HG02610 (cell line): ENCODE measurements around the gene GPR42.
"Not testable (repeated sequence)": the region's sequence is repeated elsewhere in the genome, so short reads cannot be mapped to it uniquely, and the experiment has no call there.

Experiments
- ATAC-seq: cut with Tn5 transposase; IDR thresholded peaks from one replicate; pipeline ENCODE4 v1.9.1; 2021; ENCODE audit warnings: mild to moderate bottlenecking, moderate library complexity; ENCODE audit not compliant: unreplicated experiment

GPR42 gene

DNA sequence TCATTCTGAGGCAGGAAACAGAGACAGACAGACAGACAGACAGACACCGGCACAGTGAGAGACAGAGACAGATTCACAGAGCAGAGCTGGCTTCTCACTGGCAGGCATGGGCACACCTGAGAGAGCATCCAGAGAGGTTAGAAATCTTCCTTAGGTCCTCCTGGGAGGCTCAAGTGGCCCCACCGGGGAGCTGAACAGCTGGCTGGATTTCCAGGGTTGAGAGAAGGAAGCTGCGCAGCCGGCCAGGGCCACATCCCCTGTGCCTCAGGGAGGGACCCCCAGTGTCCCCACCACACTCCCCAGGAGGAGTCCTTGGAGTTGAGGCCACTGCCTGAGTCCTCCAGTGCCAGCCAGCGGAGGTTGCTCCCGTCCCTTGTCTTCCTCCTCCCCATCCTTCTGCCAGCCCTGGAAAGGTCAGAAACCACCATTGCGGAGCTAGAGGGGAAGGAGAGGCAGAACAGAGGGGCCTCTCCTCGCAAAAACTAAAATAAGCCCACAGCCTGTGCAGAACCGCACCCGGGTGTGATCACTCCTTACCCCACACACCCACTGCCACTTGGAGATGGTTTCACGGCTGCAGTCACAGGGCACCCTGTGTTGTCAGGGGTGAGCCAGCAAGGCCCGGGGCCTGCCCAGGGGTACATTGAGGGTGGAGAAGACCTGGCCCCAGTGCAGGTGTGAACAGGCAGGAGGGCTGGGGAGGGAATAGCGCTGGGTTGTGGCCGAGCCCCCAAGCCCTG lies 8.4 kb upstream of the GPR42 start:
- no peak for ATAC-seq

DNA sequence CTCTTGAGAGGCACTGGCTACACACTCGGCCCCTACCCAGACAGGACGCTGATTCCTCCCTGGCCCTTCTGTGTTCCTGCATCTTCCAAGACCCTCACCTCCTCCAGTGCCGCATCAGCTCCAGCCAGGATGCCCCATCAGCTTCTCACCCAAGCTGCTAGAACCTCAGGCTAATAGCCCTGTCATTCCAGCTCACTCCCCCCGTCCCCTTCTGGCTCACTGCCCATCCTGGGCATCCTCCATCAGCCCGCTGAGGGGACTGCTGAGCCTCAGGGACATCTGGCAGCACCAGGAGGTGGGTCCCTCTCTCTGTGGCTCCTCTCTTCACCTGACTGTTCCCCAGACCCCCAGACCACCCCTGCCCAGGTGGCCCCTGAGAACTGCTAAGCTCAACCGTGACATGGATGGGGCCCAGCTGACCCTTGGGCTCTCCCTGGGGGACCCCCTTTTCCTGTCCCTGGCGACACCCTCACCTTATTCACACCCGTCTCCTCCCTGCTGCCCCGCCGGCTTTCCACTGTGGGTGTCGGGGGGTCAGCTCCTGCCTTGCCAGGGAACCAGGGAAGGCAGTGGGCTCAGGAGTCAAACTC lies 7.8 kb upstream of the GPR42 start:
- ATAC-seq, result no peak

DNA sequence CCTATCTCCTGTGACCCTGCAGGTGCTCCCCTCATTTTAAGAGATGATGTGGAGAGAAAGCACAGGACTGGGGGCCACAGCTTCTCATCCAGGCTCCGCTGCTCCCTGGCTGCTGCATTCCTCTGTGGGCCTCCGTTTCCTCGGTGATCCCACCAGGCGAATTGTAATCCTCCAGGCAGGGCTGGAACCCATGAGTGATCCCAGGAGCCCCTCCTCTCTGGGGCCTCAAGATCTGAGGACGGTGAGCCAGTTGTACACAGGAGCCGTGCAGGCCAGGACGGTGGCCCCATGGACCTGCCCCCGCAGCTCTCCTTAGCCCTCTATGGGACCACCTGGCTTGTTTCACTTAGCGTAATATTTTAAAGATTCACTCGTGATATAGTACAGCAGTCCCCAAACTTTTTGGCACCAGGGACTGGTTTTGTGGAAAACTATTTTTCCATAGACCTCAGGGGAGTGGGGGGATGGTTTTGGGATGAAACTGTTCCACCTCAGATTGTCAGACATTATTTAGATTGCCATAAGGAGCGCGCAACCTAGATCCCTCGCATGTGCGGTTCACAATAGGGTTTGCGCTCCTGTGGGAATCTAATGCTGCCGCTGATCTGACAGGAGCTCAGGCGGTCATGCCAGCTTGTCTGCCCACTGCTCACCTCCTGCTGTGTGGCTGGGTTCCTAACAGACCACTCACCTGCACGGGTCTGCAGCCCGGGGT lies 7.0 kb upstream of the GPR42 start:
- no peak for ATAC-seq

DNA sequence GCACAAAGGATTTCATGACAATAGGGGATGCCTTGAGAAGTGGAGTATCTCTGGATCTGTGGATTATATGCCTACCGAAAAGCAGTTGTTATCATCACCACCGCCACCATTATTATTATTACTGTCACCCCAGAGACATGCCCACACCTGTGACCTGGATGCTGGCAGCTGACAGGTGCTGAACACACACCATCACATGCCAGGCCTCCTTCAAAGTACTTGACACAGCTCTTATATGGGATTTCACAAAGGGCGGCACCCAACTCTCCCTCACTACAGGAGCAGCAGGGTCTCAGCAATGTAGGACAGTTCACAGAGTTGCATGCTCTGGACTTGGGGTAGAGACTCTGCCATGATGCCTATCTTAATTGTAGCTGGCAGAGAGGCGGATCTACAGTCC lies 5.6 kb upstream of the GPR42 start:
- no peak for ATAC-seq

DNA sequence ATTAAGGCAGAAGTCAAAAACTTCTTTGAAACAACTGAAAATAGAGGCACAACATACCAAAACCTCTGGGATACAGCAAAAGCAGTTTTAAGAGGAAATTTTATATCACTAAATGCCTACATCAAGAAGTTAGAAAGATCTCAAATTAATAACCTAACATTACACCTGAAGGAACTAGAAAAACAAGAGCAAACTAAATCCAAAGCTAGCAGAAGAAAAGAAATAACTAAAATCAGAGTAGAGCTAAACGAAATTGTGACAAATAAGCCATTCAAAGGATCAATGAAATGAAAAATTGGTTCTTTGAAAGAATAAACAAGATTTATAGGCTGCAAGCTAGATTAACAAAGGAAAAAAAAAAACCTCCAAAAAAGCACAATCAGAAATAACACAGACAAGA lies 2.5 kb upstream of the GPR42 start:
- ATAC-seq, result no peak

DNA sequence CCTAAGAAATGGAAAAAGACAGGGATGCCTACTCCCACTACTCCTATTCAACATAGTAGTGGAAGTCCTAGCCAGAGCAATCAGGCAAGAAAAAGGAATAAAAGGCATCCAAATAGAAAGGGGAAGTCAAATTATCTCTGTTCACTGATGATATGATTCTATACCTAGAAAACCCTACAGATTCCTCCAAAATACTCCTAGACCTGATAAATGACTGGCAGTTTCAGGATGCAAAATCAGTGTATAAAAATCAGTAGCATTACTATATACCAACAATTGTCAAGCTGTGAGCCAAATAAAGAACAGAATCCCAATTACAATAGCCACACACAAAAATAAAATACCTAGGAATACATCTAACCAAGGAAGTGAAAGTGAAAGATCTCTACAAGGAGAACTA lies 1.3 kb upstream of the GPR42 start:
- ATAC-seq, result no peak

DNA sequence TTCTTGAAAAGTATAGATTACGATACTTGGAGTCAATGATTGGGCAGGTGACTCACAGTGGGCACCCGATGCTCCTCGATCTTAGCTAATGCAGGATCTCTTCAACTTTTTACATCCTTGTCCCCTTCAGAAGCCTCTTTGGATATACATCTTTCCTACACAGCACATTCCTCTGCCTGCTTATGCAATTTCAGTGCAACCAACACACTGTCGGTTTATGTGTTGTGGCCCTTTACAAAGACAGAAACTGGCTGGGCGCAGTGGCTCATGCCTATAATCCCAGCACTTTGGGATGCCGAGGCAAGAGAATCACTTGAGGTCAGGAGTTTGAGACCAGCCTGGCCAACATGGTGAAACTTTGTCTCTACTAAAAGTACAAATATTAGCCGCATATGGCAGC lies 2.6 kb downstream of the GPR42 start:
- ATAC-seq, result no peak

DNA sequence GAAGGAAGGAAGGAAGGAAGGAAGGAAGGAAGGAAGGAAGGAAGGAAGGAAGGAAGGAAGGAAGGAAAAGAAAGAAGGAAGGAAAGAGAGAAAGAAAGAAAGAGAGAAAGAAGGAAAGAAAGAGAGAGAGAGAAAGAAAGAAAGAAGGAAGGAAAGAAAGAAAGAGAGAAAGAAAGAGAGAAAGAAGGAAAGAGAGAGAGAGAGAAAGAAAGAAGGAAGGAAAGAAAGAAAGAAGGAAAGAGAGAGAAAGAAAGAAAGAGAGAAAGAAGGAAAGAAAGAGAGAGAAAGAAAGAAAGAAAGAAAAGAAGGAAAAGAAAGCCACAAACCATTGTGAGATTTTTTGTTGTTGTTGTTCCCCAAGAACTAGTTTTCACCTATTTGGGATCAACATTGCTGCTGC lies 3.2 kb downstream of the GPR42 start:
- ATAC-seq, result not testable (repeated sequence)

DNA sequence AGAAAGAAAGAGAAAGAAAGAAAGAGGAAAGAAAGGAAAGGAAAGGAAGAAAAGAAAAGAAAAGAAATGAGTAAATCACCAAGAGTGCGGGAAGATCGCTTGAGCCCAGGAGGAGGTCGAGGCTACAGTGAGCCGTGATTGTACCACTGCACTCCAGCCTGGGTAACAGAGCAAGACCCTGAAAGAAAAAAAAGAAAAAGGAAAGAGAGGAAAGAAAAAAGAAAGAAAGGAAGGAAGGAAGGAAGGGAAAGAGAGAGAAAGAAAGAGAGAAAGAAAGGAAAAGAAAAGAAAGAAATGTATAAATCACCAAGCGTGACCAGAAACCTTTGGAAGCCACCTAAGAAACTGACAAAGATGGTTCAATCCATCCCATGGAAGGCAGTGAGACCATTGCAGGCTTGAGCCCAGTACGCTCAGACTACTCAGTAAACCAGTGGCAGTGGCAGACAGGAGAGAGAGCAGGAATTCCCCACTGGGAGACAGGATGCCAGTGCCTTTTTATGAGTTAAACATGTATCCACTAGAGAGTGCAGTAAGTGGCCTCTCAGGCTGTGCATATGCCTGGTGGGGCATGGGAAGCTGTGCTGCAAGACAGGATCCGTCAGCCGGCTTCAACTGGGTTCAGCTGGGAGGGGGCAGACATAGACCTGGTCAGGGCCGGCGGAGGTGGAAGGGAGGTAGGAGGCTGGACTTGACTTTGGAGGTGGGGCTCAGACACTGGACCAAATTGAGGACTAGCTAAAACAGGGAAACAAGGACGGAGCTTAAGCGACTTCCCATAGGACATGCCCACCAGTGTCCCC lies 4.8 kb downstream of the GPR42 start:
- no peak for ATAC-seq

DNA sequence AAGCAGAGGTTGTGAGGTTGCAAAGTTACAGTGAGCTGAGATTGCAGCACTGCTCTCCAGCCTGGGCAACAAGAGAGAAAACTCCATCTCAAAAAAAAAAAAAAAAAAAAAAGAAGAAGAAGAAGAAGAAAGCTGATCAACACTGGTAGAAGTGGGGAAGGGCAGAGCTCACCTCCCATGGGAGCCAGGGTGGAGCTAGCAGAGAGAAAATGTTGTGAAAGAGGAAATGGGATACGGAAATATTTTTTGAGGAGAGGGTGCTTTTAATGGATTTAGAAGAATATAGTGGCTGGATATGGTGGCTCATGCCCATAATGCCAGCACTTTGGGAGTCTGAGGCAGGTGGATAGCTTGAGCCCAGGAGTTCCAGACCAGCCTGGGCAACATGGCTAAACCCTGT lies 6.8 kb downstream of the GPR42 start:
- no peak for ATAC-seq

DNA sequence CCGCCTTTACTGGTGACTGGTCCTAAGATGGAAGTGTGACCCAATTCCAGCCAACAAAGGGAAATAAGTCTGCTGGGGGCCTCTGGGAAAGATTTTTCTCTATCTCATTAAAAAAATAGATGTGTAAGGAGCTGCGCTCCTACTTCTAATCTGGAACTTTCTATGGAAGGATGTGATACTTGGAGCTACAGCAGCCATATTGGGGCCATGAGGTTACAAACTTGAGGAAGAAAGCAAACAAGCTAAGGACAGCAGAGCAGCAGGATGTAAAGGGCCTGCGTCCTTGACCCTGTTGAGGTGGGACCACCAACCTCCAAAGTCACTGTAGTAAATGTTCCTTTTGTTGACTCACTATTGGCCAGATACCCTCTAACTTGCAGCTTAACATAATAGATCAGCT lies 7.5 kb downstream of the GPR42 start:
- no peak for ATAC-seq

DNA sequence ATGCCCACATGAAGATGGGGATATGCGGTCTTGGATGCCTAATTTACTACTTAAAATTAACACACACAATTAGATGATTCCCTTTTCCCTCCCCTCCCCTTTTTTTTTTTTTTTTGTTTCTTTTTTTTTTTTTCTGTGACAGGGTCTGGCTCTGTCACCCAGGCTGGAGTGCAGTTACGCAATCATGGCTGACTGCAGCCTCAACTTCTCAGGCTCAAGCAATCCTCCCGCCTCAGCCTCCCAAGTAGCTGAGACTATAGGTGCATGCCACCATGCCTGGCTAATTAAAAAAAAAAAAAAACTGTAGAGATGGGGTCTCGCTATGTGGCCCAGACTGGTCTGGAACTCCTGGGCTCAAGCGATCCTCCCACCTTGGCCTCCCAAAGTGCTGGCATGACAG lies 8.7 kb downstream of the GPR42 start:
- not testable (repeated sequence) for ATAC-seq

DNA sequence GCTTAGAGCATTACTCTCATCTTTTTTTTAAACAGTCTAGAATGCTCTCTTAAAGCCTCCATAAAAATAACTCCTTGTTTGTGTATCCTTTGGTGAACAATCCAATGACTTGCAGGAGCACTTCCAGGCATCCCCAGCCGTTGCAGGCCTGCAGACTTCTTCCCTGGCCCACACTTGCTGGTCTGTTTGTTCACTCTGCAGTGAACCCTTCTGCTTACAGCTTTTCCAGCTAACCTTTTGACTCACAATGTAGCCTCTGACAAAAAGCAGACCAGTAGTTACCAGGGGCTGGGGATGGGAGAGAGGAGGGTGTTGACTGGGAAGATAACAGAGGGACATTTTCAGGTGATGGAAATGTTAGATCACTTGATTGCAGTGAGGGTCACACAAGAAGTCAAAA lies 9.1 kb downstream of the GPR42 start:
- ATAC-seq, result no peak

DNA sequence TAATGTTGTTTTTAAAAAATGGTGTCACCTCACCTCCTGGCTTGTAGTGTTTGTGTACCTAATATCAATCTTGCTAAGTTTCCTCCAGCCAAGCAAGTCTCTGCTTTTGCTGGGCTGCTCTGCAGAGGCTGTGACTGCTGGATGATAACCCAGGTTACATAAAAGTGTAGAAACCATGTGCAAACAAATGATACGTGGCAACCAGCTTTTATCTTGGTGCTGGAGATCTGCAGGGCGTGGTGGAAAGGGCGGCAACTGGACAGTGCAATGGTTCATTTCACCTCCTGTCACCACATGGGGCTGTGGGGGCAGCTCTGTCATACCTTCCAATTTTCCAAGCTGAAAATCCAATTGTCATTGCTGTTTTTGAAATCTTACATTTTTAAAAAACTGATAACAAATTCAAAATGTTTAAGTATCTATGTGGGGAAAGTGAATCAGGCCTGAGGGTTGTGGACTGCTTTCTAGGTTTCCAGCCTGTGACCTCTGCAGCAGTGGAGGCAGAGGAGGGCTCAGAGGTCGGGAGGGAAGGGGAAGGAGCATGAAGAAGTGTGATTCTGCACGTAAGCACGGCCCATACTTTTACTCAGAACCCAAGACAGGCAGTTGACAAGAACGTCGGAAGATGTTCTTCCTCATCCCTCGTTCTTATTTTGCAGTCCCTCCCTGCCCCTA lies 9.7 kb downstream of the GPR42 start:
- ATAC-seq, result no peak

DNA sequence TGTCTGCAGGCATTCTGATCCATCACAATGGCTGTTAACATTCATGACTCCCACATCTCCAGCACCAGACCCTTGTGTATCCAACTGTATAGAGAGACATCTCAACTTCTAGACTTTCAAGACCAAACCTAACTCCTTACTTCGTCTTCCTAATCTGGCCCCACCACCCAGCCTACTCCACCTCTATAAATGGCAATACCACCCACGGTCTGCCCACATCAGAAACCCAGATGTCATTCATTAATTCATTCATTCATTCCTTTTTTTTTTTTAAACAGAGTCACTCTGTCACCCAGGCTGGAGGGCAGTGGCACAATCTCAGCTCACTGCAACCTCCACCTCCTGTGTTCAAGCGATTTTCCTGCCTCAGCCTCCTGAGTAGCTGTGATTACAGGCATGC lies 10.4 kb downstream of the GPR42 start:
- no peak for ATAC-seq

DNA sequence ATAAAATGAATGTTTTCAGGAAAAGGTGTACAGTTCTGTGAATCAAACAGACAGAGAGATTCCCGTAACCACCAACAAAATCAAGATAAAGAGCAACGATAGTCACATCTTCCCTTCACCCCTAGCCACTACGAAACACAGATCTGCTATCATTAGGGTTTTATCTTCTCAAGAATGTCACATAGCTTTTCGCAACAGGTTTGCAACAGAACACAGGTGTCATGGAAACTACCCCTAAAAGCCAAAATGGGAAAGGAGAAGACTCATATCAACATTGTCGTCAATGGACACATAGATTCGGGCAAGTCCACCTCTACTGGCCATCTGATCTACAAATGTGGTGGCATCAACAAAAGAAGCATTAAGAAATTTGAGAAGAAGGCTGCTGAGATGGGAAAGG lies 11.1 kb downstream of the GPR42 start:
- ATAC-seq, result no peak

DNA sequence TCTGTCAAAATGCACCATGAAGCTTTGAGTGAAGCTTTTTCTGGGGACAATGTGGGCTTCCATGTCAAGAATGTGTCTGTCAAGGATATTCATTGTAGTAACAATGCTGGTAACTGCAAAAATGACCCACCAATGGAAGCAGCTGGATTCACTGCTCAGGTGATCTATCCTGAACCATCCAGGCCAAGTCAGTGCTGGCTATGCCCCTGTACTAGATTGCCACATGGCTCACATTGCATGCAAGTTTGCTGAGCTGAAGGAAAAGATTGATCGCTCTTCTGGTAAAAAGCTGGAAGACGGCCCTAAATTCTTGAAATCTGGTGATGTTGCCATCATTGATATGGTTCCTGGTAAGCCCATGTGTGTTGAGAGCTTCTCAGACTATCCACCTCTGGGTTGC lies 12.7 kb downstream of the GPR42 start:
- ATAC-seq, result no peak

DNA sequence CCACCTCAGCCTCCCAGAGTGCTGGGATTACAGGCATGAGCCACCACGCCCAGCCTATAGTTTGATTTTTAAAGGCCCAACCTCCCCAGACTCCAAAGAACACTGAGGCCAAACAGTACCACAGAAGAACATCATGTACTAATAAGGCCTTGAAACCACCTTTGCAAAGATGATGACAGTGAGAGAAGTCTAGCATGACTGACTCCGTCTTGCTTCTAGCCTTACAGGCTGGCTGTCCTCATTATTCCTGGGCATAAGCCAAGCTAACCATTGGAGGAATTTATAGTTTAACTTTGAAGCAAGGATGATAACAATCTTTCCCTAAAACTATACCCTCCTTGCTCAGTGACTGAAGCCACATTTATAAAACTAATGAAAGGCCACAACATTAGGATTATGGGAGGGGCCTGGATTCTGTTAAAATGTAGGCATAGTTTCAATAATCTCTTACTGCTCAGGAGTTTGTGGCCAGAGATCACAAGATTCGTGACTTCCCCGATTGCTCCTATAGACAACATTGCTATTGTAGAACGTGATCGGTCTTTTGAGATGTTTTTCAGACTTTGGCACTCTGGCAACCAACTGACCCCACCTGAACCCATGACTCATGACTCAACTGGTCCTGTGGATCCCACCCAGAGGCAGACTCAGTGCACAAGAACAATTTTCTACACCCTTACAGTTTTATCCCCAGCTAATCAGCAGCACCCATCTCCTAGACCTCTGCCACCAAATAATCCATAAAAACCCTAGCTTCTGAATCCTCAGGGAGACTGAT lies 17.6 kb downstream of the GPR42 start:
- no peak for ATAC-seq

DNA sequence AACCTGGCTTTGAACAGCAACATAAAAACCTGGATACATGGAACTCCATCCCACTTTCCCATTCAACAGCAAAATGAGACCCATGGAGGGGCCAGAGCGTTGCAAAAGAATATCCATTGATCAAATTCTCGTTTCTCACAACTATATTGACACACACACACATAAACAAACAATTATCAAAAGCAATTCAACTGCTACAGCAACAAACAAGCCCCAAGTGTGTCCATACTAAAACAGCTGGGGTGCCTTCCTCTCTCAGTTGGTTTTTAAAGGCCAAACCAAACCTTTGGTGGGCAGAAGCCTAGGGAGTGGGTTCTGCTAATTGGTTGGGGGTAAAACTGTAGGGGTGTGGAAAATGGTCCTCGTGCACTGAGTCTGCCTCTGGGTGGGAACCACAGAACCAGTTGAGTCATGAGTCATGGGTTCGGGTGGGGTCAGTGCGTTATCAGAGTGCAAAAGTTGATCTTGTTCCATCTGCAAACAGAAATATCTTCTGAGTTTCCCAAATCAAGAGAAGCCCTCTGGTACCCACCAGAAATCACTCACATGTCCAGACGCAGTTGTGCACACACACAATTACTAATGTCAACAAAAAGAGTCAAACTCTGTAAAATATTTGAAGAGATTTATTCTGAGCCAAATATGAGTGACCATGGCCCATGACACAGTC lies 18.5 kb downstream of the GPR42 start:
- no peak for ATAC-seq
